ENCODE data around the gene CACNA1S.

The CACNA1S gene

DNA sequence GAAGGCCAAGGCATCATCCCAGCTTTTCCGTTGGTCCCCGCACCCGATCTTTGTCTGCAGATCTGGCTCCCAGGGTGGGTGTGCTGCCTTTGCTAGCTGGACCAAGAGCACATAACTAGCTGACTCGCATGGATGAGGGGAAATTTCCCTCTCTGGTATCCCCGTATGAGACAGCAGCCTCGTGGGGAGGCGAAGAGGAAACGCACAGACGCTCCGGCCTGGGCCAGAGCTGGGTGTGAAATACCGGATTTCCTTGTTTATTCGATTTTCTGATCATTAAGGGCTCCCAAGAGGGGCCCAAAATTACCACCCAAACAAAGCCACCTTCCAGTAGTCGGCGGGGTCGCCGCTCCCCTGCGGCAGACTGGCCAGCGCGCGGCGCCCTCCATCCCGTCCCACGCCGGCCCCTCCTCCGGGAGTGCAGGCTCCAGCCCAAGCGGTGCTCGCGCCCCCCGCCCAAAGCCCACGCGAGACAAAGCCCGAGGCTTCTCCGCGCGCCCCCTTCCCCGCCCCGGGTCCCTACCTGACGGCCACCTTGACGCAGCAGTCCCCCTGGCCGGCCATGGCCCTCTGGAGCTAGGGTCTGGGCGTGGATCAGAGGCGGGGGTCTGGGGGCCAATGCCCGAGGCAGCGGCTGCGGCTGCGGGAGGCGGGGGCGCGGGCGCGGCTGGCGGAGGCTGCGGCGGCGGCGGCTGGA, 89.3 kb downstream of the CACNA1S start:
- no peaks in the 10 kb centered on the region for H3K79me2 ChIP-seq (ENCODE audit: insufficient read depth, low read length)
- H3K9me3 ChIP-seq (ENCODE audit: insufficient read depth, low read length): no peaks in the 10 kb centered on the region
- no peaks in the 10 kb centered on the region for H3K9me2 ChIP-seq (replicated peaks; ENCODE audit: insufficient read depth, low read length)
- peak overlapping the region; percentile 46 for H3K4me3 ChIP-seq (ENCODE audit: insufficient read depth, low read length, poor library complexity, severe bottlenecking)
- peak overlapping the region; percentile 58 for H3K4me2 ChIP-seq (ENCODE audit: low read depth, low read length, poor library complexity, severe bottlenecking)
- no peaks in the 10 kb centered on the region for H3K36me3 ChIP-seq (ENCODE audit: low read length)
- H3K9ac ChIP-seq (ENCODE audit: low read length): peak overlapping the region; percentile 32; the same call in 1 of the 2 replicates
- TF ChIP-seq, protein P1, sequence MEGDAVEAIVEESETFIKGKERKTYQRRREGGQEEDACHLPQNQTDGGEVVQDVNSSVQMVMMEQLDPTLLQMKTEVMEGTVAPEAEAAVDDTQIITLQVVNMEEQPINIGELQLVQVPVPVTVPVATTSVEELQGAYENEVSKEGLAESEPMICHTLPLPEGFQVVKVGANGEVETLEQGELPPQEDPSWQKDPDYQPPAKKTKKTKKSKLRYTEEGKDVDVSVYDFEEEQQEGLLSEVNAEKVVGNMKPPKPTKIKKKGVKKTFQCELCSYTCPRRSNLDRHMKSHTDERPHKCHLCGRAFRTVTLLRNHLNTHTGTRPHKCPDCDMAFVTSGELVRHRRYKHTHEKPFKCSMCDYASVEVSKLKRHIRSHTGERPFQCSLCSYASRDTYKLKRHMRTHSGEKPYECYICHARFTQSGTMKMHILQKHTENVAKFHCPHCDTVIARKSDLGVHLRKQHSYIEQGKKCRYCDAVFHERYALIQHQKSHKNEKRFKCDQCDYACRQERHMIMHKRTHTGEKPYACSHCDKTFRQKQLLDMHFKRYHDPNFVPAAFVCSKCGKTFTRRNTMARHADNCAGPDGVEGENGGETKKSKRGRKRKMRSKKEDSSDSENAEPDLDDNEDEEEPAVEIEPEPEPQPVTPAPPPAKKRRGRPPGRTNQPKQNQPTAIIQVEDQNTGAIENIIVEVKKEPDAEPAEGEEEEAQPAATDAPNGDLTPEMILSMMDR (IDR thresholded peaks at IDR 0.05; ENCODE audit: insufficient read depth, low read length, poor library complexity, severe bottlenecking): no peak
- TF ChIP-seq EZH2phosphoT487 (conservative IDR thresholded peaks at IDR 0.05; ENCODE audit: low read length): no peak
- H3K27ac ChIP-seq (ENCODE audit: low read depth, low read length): no peak overlapping the region
- peaks cover 8% of the 10 kb centered on the region for H3F3A ChIP-seq (ENCODE audit: insufficient read depth)
- H3K27me3 ChIP-seq (ENCODE audit: low read length): no peaks in the 10 kb centered on the region
- H4K20me1 ChIP-seq (ENCODE audit: low read depth, low read length): no peaks in the 10 kb centered on the region
- no peak overlapping the region for H2AFZ ChIP-seq (ENCODE audit: low read depth, low read length, severe bottlenecking)

DNA sequence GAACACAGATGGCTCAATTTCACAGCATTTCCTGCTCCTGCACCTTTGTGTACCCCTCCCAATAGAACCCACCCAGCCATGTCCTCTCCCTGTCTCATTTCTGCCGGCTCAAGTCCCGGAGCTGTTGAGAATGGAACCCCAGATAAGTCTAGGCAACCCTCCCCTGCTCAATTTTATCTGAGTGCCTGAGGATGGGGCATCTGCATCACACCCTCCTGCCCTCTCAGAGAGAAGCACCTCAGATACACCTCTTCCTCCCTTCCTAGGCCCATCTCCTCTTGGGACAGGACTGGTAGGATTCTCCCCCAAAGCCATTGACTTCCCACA, 89.8 kb downstream of the CACNA1S start:
- H4K20me1 ChIP-seq (ENCODE audit: low read depth, low read length): no peaks in the 10 kb centered on the region
- no peak overlapping the region for H2AFZ ChIP-seq (ENCODE audit: low read depth, low read length, severe bottlenecking)
- no peak overlapping the region for H3K27ac ChIP-seq (ENCODE audit: low read depth, low read length)
- no peaks in the 10 kb centered on the region for H3K36me3 ChIP-seq (ENCODE audit: low read length)
- H3K4me3 ChIP-seq (ENCODE audit: insufficient read depth, low read length, poor library complexity, severe bottlenecking): no peak overlapping the region
- peaks cover 8% of the 10 kb centered on the region for H3F3A ChIP-seq (ENCODE audit: insufficient read depth)
- peak overlapping the region; percentile 58 for H3K4me2 ChIP-seq (ENCODE audit: low read depth, low read length, poor library complexity, severe bottlenecking)
- no peaks in the 10 kb centered on the region for H3K9me3 ChIP-seq (ENCODE audit: insufficient read depth, low read length)
- H3K9ac ChIP-seq (ENCODE audit: low read length): no peak overlapping the region
- no peaks in the 10 kb centered on the region for H3K79me2 ChIP-seq (ENCODE audit: insufficient read depth, low read length)
- H3K27me3 ChIP-seq (ENCODE audit: low read length): no peaks in the 10 kb centered on the region
- no peaks in the 10 kb centered on the region for H3K9me2 ChIP-seq (replicated peaks; ENCODE audit: insufficient read depth, low read length)
- TF ChIP-seq, protein P1 (IDR thresholded peaks at IDR 0.05; ENCODE audit: insufficient read depth, low read length, poor library complexity, severe bottlenecking): no peak
- no peak for TF ChIP-seq EZH2phosphoT487 (conservative IDR thresholded peaks at IDR 0.05; ENCODE audit: low read length)

DNA sequence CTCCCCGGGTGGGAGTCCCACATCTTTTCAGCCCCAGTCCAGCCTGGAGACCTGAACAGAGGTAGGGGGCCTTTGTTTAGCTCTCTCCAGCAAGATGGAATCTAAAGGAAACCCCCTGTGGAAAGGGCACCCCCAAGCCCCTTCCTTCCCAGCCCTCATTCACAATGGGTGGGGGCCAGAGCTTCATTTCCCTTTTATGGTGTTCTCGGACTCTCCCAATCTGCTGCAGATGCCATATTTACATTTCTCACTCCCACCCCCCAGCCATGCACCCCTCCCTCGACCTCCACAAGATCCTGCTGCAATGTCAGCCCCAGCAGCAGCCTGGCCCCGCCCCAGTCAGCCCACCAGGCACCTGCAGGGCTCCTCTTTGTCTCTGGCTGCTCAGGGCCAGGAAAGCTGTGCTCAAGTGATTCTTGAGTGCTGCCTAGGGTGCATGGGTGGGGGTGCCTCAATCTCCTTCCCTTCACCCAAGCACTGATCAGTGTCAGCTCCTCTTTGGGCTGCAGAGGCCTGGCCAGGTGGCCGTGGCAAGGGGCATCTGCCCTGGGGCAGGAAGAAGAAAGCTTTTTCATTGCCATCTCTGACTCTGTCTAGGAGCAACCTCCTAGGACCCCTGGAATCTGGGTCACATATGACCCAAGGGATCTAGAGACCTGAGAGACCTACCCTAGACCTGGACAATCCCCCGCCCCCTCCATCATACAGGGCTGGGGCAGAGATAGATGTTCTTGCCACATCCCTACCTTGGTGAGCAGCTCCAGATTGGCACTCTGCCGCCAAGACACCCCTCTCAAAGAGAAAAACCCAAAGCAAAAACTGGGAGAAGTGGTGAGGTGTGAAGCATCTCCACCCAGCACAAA, 90.4 kb downstream of the CACNA1S start:
- Histone ChIP-seq H3K4me3 (ENCODE audit: insufficient read depth, low read length, poor library complexity, severe bottlenecking) (no peak overlapping the region), H3K27me3 (ENCODE audit: low read length) (no peaks in the 10 kb centered on the region), H3K9me3 (ENCODE audit: insufficient read depth, low read length) (no peaks in the 10 kb centered on the region), H3K79me2 (ENCODE audit: insufficient read depth, low read length) (no peaks in the 10 kb centered on the region), H2AFZ (ENCODE audit: low read depth, low read length, severe bottlenecking) (no peak overlapping the region), H3K9ac (ENCODE audit: low read length) (no peak overlapping the region), H3K36me3 (ENCODE audit: low read length) (no peaks in the 10 kb centered on the region), H4K20me1 (ENCODE audit: low read depth, low read length) (no peaks in the 10 kb centered on the region), H3K9me2 (replicated peaks; ENCODE audit: insufficient read depth, low read length) (no peaks in the 10 kb centered on the region), H3K4me2 (ENCODE audit: low read depth, low read length, poor library complexity, severe bottlenecking) (peak overlapping the region; percentile 58), H3F3A (ENCODE audit: insufficient read depth) (peaks cover 8% of the 10 kb centered on the region), H3K27ac (ENCODE audit: low read depth, low read length) (no peak overlapping the region)
- TF ChIP-seq EZH2phosphoT487 (conservative IDR thresholded peaks at IDR 0.05; ENCODE audit: low read length): no peak
- TF ChIP-seq, protein P1 (IDR thresholded peaks at IDR 0.05; ENCODE audit: insufficient read depth, low read length, poor library complexity, severe bottlenecking): no peak
